HG03432 (cell line): ENCODE results near the gene CNP.

Experiments used
- ATAC-seq: cut with Tn5 transposase; IDR thresholded peaks from one replicate; pipeline ENCODE4 v1.9.1; 2021; ENCODE audit warnings: mild to moderate bottlenecking, moderate library complexity; ENCODE audit not compliant: unreplicated experiment

Gene CNP

GRCh38 chr17:41941168-41941567 is 25.4 kb upstream of the CNP start:
- no peak for ATAC-seq

DNA sequence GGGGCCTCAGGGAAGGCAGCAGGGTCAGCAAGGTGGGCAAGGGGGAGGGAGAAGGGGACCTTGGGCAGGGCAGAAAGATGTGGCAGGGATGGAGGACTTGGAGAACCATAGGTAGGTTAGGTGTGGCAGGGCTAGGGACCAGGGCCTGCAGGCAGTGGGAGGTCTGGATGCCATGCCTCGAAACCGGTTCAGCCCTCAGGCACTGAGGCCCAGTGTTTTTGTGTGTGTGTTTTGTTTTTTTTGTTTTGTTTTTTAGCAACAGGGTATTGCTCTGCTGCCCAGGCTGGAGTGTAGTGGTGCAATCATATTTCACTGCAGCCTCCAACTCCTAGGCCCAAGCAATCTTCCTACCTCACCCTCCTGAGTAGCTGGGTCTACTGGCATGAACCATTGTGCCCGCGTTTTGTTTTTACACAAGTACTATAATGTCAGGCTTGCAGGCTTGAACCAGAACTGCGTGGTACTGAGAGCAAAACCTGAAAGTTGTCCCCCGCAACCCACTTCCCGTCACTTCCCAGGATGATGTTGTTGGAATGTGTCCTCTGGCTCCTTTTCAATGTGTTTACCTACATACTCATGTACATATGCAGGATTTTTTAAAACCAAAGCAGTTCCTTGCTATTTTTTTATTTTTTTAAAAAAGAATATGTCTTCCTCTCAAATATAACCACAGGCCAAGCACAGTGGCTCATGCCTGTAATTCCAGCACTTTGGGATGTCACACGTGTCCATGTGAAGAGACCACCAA is 23.8 kb upstream of the CNP start:
- ATAC-seq: no peak

DNA sequence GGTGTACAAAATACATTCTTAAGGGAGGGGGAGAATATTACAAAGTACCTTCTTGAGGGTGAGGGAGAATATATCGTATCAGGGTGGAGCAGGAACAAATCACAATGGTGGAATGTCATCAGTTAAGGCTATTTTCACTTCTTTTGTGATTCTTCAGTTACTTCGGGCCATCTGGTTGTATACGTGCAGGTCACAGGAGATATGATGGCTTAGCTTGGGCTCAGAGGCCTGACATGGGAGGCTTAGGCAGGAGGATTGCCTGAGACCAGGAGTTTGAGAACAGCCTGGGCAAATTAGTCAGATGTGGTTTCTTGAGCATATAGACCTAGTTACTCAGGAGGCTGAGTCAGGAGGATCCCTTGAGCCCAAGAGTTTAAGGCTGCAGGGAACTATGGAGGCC is 23.1 kb upstream of the CNP start:
- no peak for ATAC-seq

- no peak for ATAC-seq
These were observed 21.7 kb upstream of the CNP start for GRCh38 chr17:41944943-41945342.

- no peak for ATAC-seq
These were observed 17.7 kb upstream of the CNP start for GRCh38 chr17:41948762-41949460.

GRCh38 chr17:41956522-41956921 is 10.1 kb upstream of the CNP start:
- ATAC-seq: no peak

- no peak for ATAC-seq
These were observed 9.3 kb upstream of the CNP start for GRCh38 chr17:41957031-41957868.

DNA sequence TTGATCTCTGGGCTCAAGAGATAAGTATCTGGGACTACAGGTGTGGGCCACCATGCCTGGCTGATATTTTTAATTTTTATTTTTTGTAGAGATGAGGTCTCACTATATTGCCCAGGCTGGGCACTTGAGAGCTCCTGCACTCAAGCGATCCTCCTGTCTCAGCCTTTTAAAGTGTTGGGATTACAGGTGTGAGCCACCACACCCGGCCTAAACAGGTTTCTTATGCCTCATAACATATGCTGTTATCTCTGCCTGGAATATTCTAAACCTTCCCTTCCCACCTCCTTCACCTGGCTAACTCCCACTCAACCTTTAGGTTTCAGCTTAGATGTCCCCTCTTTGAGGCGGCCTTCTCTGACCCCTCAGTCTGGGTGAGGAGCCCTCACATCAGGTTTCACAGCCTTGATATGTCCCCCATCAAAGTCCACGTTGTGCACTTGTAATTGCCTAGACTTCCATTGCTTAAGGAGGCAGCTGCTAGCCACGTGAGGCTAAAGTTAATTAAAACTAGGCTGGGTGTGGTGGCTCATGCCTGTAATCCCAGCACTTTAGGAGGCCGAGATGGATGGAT is 8.6 kb upstream of the CNP start:
- ATAC-seq: no peak

- ATAC-seq: no peak
These were observed 7.6 kb upstream of the CNP start for GRCh38 chr17:41959030-41959335.

- ATAC-seq: no peak
These were observed 7.1 kb upstream of the CNP start for GRCh38 chr17:41959336-41960095.

DNA sequence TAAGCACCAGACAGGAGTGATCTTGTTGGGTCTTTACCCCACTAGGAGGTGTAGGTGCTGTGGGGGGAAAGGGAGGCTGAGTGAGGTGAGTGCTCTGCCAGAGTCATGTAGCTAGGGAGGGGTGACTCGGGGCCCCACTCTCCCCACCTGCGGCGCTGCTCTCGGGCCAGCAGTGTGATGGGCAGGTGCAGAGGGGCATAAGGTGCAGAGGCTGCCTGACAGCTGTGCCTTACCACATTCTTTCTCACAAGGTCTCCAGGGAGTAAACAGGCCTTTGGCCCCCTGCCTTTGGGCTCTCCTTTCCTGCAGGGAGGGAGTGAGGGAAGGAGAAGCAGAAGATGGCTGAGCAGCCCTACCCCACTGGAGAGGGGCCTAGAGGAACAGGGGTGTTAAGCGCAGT is 4.5 kb upstream of the CNP start:
- ATAC-seq: no peak

GRCh38 chr17:41962768-41963434 is 3.7 kb upstream of the CNP start:
- ATAC-seq: no peak

DNA sequence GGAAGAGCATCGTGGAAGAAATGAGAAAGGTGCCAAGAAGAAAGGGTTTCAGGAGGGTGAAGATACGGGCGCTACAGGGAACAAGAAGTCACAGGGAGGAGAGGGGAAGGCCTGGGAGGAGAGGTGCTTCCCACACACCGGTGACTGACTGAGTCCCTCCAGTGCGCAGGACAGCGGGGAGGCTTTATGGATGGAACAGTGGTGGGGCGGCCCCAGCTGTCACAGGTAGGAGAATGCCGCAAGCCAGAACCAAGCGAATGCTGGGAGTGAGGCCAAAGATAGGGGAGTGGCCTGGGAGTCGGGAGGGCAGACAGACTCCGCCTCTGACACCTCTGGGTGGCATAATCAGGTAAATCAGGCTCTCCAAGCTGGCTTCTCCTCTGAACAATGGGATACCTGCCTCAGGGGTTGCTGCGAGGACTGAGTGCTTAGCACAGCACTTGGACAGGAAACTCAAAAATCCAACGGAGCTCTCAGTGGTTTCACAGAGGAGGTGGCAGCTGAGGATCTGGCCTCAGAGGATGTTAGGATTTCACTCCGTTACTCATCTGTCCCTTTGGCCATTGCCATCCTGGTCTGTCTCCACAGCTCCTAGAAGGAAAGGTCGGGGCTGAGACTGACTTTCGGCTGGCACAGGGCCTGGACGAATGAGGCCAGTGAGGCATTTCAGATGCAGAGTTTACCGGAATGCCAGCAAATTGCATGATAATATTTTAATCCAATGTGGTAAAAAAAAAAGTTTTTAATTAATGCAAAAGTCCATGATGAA is 717 bp upstream of the CNP start:
- no peak for ATAC-seq

GRCh38 chr17:41967141-41967920 is 736 bp downstream of the CNP start:
- ATAC-seq: no peak

DNA sequence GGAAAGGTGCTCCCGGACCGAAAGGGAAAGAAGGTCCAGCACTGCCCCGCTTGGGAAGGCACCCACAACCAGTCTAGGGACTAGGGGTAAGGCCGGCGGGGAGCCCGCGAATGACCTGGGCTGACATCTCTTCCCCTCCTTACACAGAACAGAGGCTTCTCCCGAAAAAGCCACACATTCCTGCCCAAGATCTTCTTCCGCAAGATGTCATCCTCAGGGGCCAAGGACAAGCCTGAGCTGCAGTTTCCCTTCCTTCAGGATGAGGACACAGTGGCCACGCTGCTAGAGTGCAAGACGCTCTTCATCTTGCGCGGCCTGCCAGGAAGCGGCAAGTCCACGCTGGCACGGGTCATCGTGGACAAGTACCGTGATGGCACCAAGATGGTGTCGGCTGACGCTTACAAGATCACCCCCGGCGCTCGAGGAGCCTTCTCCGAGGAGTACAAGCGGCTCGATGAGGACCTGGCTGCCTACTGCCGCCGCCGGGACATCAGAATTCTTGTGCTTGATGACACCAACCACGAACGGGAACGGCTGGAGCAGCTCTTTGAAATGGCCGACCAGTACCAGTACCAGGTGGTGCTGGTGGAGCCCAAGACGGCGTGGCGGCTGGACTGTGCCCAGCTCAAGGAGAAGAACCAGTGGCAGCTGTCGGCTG is 1.5 kb downstream of the CNP start:
- ATAC-seq: no peak

DNA sequence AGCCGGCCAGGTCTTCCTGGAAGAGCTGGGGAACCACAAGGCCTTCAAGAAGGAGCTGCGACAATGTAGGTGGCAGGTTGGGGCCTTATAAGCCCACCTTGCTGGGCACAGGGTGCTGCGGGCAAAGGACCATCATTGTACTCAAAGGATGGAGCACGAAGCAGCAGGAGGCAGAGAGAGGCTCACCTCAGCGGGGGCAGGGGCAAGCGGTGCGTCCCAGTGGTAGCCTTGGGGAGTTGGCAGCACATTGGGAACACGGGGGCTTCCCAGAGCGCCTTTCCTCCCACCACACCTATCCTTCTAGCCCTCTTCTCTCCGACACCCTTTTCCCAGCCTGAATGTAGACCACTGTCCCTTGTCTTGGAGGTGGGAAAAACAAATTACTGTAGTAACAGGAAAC is 2.1 kb downstream of the CNP start:
- ATAC-seq: no peak

DNA sequence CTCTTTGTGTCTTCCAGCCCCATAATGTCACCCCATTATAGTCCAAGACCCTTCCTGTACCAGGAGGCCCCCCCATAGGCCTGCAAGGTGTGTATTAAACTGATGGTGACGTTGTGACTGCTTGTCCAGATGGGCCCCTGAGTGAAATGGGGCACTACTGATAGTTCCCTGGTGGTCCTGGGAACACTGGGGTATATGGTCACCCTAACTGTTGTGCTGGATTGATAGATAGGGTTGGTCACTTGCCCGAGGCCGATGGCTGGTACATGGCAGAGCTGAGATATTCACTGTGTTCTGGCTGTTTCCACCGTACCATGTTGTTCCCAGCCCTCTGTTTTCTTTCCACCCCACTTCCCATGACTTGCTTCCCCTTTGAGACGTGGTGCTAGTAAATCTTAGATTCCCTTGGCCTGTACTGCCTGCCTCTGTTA is 4.3 kb downstream of the CNP start:
- no peak for ATAC-seq
